Mesenchymal stem cell (in vitro differentiated cells and primary cell): ENCODE results near the gene DDX39B.

Source experiments
- DNase-seq: peaks from one replicate; pipeline ENCODE4 v3.0.0-alpha.2; 2013
- H2AFZ ChIP-seq: one replicate; pipeline ENCODE4 v1.6.1; 2013; ENCODE audit warnings: low read depth, mild to moderate bottlenecking, control low read depth, inconsistent platforms, low read length, moderate library complexity
- H2AK5ac ChIP-seq: 2 replicates; pipeline ENCODE4 v1.6.1; 2013; ENCODE audit warnings: low read length, moderate library complexity, mild to moderate bottlenecking, inconsistent platforms; ENCODE audit not compliant: severe bottlenecking
- H2BK120ac ChIP-seq: one replicate; pipeline ENCODE4 v1.6.1; 2013; ENCODE audit warnings: low read depth, mild to moderate bottlenecking, inconsistent platforms, low read length, moderate library complexity
- H2BK12ac ChIP-seq, 2 experiments: one replicate each; pipeline ENCODE4 v1.6.1; 2013; ENCODE audit warnings: inconsistent platforms in 2 of 2, low read length in 2 of 2, mild to moderate bottlenecking in 2 of 2, moderate library complexity in 2 of 2, control low read depth in 1 of 2
- H2BK15ac ChIP-seq: one replicate; pipeline ENCODE4 v1.6.1; 2013; ENCODE audit warnings: mild to moderate bottlenecking, low read depth, inconsistent platforms; ENCODE audit not compliant: poor library complexity, severe bottlenecking
- H2BK5ac ChIP-seq: 2 replicates; pipeline ENCODE4 v1.6.1; 2013; ENCODE audit warnings: low read depth, mild to moderate bottlenecking, low read length, control low read depth, inconsistent platforms; ENCODE audit not compliant: poor library complexity, severe bottlenecking
- H3K14ac ChIP-seq, 2 experiments: one replicate each; pipeline ENCODE4 v1.6.1; 2013; ENCODE audit warnings: inconsistent platforms in 2 of 2, low read length in 2 of 2, control low read depth in 1 of 2, mild to moderate bottlenecking in 1 of 2, moderate library complexity in 1 of 2
- H3K18ac ChIP-seq, 2 experiments: one replicate each; pipeline ENCODE4 v1.6.1; 2013; ENCODE audit warnings: inconsistent platforms in 2 of 2, low read length in 2 of 2, control low read depth in 1 of 2, low read depth in 1 of 2, mild to moderate bottlenecking in 1 of 2
- H3K23ac ChIP-seq, 2 experiments: one replicate each; pipeline ENCODE4 v1.6.1; 2013; ENCODE audit warnings: inconsistent platforms in 2 of 2, low read length in 2 of 2, mild to moderate bottlenecking in 2 of 2, moderate library complexity in 2 of 2, control low read depth in 1 of 2
- H3K27ac ChIP-seq: 2 replicates; pipeline ENCODE4 v1.5.1; 2013; ENCODE audit warnings: mild to moderate bottlenecking, moderate library complexity, low read length, control low read depth, inconsistent platforms; ENCODE audit not compliant: poor library complexity, severe bottlenecking
- H3K27me3 ChIP-seq, 2 experiments: 2 replicates each; pipeline versions ENCODE4 v1.6.1 to v1.7.0; 2013; ENCODE audit warnings: low read length in 2 of 2, mild to moderate bottlenecking in 2 of 2, moderate library complexity in 2 of 2, control low read depth in 1 of 2, inconsistent platforms in 1 of 2; ENCODE audit not compliant: control insufficient read depth in 1 of 2, insufficient read depth in 1 of 2
- H3K36me3 ChIP-seq, 2 experiments: 2 replicates each; pipeline versions ENCODE4 v1.6.1 to v1.7.0; 2013; ENCODE audit warnings: low read length in 2 of 2, control low read depth in 1 of 2, inconsistent platforms in 1 of 2, low read depth in 1 of 2, mild to moderate bottlenecking in 1 of 2; ENCODE audit not compliant: insufficient read depth in 2 of 2, control insufficient read depth in 1 of 2
- H3K4ac ChIP-seq, 2 experiments: one replicate each; pipeline ENCODE4 v1.6.1; 2013; ENCODE audit warnings: inconsistent platforms in 2 of 2, low read length in 2 of 2, mild to moderate bottlenecking in 2 of 2, moderate library complexity in 2 of 2, control low read depth in 1 of 2, low read depth in 1 of 2
- H3K4me1 ChIP-seq: 2 replicates; pipeline ENCODE4 v1.6.1; 2013; ENCODE audit warnings: low read depth, low read length, control low read depth; ENCODE audit not compliant: control insufficient read depth, insufficient read depth
- H3K4me2 ChIP-seq: 2 replicates; pipeline ENCODE4 v1.6.1; 2013; ENCODE audit warnings: low read length, mild to moderate bottlenecking, inconsistent platforms; ENCODE audit not compliant: poor library complexity, severe bottlenecking
- H3K4me3 ChIP-seq, 2 experiments: 2 replicates each; pipeline versions ENCODE4 v1.5.1 to v1.7.0; 2013; ENCODE audit warnings: low read length in 2 of 2, mild to moderate bottlenecking in 2 of 2, control low read depth in 1 of 2, low read depth in 1 of 2; ENCODE audit not compliant: insufficient read depth in 1 of 2
- H3K79me1 ChIP-seq: replicated peaks from 2 replicates; pipeline ENCODE4 v1.6.1; 2013; ENCODE audit warnings: mild to moderate bottlenecking, control low read depth, low read length, inconsistent platforms; ENCODE audit not compliant: poor library complexity, severe bottlenecking
- H3K9ac ChIP-seq: 2 replicates; pipeline ENCODE4 v1.7.0; 2013; ENCODE audit warnings: mild to moderate bottlenecking, low read length, moderate library complexity
- H3K9me3 ChIP-seq: 2 replicates; pipeline ENCODE4 v1.7.0; 2013; ENCODE audit warnings: mild to moderate bottlenecking, low read length; ENCODE audit not compliant: control insufficient read depth
- H4K8ac ChIP-seq: one replicate; pipeline ENCODE4 v1.6.1; 2013; ENCODE audit warnings: inconsistent platforms, mild to moderate bottlenecking, low read length, moderate library complexity
- H4K91ac ChIP-seq: one replicate; pipeline ENCODE4 v1.6.1; 2013; ENCODE audit warnings: mild to moderate bottlenecking, low read length, inconsistent platforms
- WGBS: methylation state at CpG from one replicate; pipeline ENCODE4 v1.1.7; 2013; ENCODE audit warnings: mixed read lengths; 5-methylcytosine and 5-hydroxymethylcytosine counted together

DDX39B gene

DNA sequence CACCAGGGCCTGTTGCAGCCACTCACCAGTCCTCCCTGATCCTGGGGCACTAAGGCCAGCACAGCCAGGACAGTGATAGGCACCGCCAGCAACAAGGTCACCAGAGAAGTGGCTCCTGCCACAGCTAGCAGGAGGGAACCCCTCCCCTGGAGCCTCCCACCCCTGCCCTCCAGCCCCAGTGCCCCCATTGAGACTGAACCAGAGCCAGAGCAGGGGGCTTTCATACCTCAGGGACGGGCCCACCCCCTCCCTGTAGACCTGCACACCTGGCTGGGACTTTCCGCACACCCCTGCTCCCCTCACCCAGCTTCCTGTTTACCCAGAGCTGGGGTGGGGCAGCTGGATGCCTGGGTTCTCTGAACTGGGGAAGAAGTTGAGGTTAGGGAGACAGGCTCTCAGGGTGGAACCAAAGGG, 40.4 kb upstream of the DDX39B start, which contains the start of gene LTB:
Gene LTB (minus strand): TSS at position 195 of the 414 bp plus-strand sequence. CDS start 7 bp downstream, at position 188.
- Histone ChIP-seq H4K91ac (no peak within 1 kb of the TSS), H3K9me3 (no peaks in the 10 kb centered on the region), H2BK12ac (peak within 1 kb of the TSS in 1 of 2 experiments; percentile 55), H3K27ac (no peak within 1 kb of the TSS), H3K14ac (peak within 1 kb of the TSS in 1 of 2 experiments; percentile 95), H2AFZ (peak within 1 kb of the TSS; percentile 87), H3K9ac (peak within 1 kb of the TSS; percentile 94), H3K4me2 (peak within 1 kb of the TSS; percentile 64), H2BK120ac (no peak within 1 kb of the TSS), H3K18ac (peak within 1 kb of the TSS; percentile 11 to 95), H2BK5ac (no peak within 1 kb of the TSS), H3K79me1 (peaks cover 10% of the 10 kb centered on the region), H2BK15ac (no peak within 1 kb of the TSS), H4K8ac (peak within 1 kb of the TSS; percentile 97), H3K23ac (peak within 1 kb of the TSS in 1 of 2 experiments; percentile 87), H3K36me3 (no peaks in the 10 kb centered on the region), H3K4ac (peak within 1 kb of the TSS; percentile 85 to 87), H3K4me3 (peak within 1 kb of the TSS; percentile 78 to 97), H3K4me1 (peaks cover 24% of the 10 kb centered on the region), H2AK5ac (peak within 1 kb of the TSS; percentile 27), H3K27me3 (peaks cover 0 to 8% of the 10 kb centered on the region in 2 experiments)
- WGBS: 88% methylated on average over 1 of the region's 3 CpGs
- no peak for DNase-seq

DNA sequence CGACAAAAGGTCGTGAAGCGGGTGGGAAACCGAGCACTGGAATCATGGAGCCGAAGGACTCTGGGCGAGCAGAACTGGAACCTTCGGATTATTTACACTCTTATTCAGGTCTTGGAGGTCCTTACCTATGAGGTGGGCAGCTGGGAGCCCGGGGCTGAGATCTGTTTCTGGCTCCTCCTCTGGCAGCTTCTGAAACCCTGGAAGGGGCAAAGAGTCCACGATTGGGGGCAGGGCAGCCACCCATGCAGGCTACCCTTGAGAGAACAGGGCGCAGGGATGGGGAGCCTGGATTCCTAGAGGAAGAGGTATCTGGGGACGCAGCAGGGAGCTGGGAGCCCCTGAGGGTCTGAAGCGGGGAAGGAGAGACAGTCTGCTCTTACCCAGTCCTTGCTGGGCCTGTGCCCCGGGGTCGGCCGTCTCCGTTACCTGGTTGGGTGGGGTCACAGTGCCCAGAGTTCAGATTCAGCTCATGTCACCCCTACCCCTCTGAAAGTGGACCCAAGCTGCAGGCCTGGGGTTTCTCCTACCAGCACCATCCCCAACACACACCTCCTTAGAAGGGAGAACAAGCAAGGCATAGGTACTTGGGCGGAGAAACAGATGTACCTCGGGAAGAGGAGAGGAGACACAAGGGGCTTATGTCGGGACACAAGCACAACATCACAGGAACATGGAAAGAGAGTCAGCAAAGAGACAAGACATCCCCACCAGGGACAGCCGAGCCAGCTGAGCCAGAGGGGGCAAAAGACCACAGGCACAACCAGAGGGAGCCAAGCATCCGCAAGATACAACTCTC, 39.8 kb upstream of the DDX39B start:
- H2BK12ac ChIP-seq: peak overlapping the region in 1 of 2 experiments; percentile 54
- H3K9me3 ChIP-seq: no peaks in the 10 kb centered on the region
- H2BK5ac ChIP-seq: no peak overlapping the region
- peak overlapping the region; percentile 85 to 87 for H3K4ac ChIP-seq
- H2AFZ ChIP-seq: peak overlapping the region; percentile 87
- no peak overlapping the region for H2BK120ac ChIP-seq
- no peaks in the 10 kb centered on the region for H3K36me3 ChIP-seq
- peak overlapping the region; percentile 94 for H3K9ac ChIP-seq
- peak overlapping the region; percentile 64 for H3K4me2 ChIP-seq
- no peak for DNase-seq
- 34% methylated on average over 21 of the region's 21 CpGs for WGBS
- peak overlapping the region; percentile 97 for H4K8ac ChIP-seq
- H4K91ac ChIP-seq: no peak overlapping the region
- no peak overlapping the region for H3K27ac ChIP-seq
- peak overlapping the region; percentile 78 to 97 for H3K4me3 ChIP-seq
- H3K27me3 ChIP-seq: peaks cover 0 to 8% of the 10 kb centered on the region in 2 experiments
- no peak overlapping the region for H2BK15ac ChIP-seq
- H3K14ac ChIP-seq: peak overlapping the region in 1 of 2 experiments; percentile 95
- H3K23ac ChIP-seq: peak overlapping the region in 1 of 2 experiments; percentile 87
- peak overlapping the region; percentile 11 to 95 for H3K18ac ChIP-seq
- peaks cover 10% of the 10 kb centered on the region for H3K79me1 ChIP-seq
- peak overlapping the region; percentile 27 for H2AK5ac ChIP-seq
- H3K4me1 ChIP-seq: peaks cover 23% of the 10 kb centered on the region

DNA sequence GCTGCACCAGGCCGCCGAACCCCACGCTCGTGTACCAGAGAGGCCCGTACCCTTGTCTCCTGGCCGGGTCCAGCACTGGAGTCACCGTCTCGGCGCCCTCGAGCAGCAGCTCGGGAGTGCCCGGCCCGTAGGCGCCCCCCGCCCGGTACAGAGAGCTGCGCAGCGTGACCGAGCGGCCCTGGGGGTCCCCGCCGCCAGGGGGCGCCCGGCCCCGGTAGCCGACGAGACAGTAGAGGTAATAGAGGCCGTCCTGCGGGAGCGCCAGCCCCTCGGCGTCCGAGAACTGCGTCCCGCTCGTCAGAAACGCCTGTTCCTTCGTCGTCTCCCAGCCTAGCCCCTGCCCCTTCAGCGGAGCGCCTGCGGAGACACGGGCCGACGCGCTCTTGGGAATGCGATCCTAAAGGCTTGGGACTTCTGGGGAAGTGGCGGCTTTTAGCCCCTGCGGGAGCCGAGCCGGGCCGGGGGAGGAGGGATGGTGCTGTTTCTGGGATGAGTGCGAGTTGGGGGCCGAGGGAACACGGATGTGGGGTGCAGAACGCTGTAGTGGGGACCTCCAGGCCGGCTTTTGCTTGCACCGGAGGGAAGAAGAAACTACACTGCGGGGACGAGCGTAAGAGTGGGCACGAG, 39.1 kb upstream of the DDX39B start:
- peak overlapping the region; percentile 78 to 97 for H3K4me3 ChIP-seq
- peak overlapping the region; percentile 41 for H3K27ac ChIP-seq
- H3K27me3 ChIP-seq: peaks cover 0 to 5% of the 10 kb centered on the region in 2 experiments
- peak overlapping the region; percentile 64 for H3K4me2 ChIP-seq
- H2BK15ac ChIP-seq: peak overlapping the region; percentile 71
- peak; percentile 85 for DNase-seq
- peak overlapping the region; percentile 97 for H4K8ac ChIP-seq
- H2BK12ac ChIP-seq: peak overlapping the region; percentile 54 to 77
- H3K14ac ChIP-seq: peak overlapping the region in 1 of 2 experiments; percentile 95
- no peak overlapping the region for H2BK5ac ChIP-seq
- peak overlapping the region; percentile 82 for H2BK120ac ChIP-seq
- peak overlapping the region; percentile 87 for H2AFZ ChIP-seq
- H3K23ac ChIP-seq: peak overlapping the region in 1 of 2 experiments; percentile 87
- peak overlapping the region; percentile 81 for H4K91ac ChIP-seq
- no peak overlapping the region for H2AK5ac ChIP-seq
- no peaks in the 10 kb centered on the region for H3K9me3 ChIP-seq
- H3K36me3 ChIP-seq: no peaks in the 10 kb centered on the region
- H3K79me1 ChIP-seq: peaks cover 10% of the 10 kb centered on the region
- H3K4me1 ChIP-seq: peaks cover 22% of the 10 kb centered on the region
- peak overlapping the region; percentile 85 to 95 for H3K18ac ChIP-seq
- WGBS: under 1% methylated on average over 60 of the region's 62 CpGs
- peak overlapping the region; percentile 85 to 87 for H3K4ac ChIP-seq
- H3K9ac ChIP-seq: peak overlapping the region; percentile 94

DNA sequence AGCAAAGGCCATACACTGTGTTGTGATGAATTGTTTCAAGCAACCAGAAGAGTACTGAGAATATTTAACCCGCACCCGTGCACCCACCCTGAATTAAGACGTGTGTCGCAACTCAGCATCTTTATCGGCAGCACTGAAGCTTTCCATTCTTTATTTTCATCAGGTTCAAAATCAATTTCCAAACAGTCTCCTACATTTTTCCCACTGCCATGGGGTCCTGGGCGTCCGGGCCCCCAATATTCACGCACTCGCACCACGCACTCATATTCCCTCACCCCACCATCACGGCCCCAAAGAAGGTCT, 38.6 kb upstream of the DDX39B start:
- no peak overlapping the region for H3K27ac ChIP-seq
- DNase-seq: no peak
- H3K18ac ChIP-seq: peak overlapping the region in 1 of 2 experiments; percentile 85
- peaks cover 10% of the 10 kb centered on the region for H3K79me1 ChIP-seq
- H2BK12ac ChIP-seq: peak overlapping the region; percentile 37 to 77
- peak overlapping the region; percentile 97 for H4K8ac ChIP-seq
- H3K27me3 ChIP-seq: peaks cover 0 to 2% of the 10 kb centered on the region in 2 experiments
- 73% methylated on average over 11 of the region's 11 CpGs for WGBS
- H3K4me2 ChIP-seq: peak overlapping the region; percentile 64
- H3K9me3 ChIP-seq: no peaks in the 10 kb centered on the region
- peak overlapping the region; percentile 81 for H4K91ac ChIP-seq
- peak overlapping the region in 1 of 2 experiments; percentile 6 for H3K4ac ChIP-seq
- H3K36me3 ChIP-seq: no peaks in the 10 kb centered on the region
- H3K14ac ChIP-seq: peak overlapping the region in 1 of 2 experiments; percentile 68
- peak overlapping the region; percentile 78 to 97 for H3K4me3 ChIP-seq
- H2AK5ac ChIP-seq: no peak overlapping the region
- H2AFZ ChIP-seq: peak overlapping the region; percentile 66
- H3K23ac ChIP-seq: no peak overlapping the region
- H3K9ac ChIP-seq: peak overlapping the region; percentile 94
- H2BK15ac ChIP-seq: peak overlapping the region; percentile 35
- peaks cover 22% of the 10 kb centered on the region for H3K4me1 ChIP-seq
- peak overlapping the region; percentile 75 for H2BK120ac ChIP-seq
- H2BK5ac ChIP-seq: no peak overlapping the region
